ENCODE results near the gene SEMA4F. TPM values are rescaled to one million over a fixed set of nuclear protein-coding genes. Genes with fewer than 3 reads are reported as not detected.

SEMA4F gene
- total RNA-seq, 4 donors from 2014 or later = 6.7 to 22.3 (median 11.2) TPM

GRCh38 chr2:74632209-74632938 lies 21.7 kb upstream of the SEMA4F start:
- no peak overlapping the region for H3K27ac ChIP-seq
- 77 to 85% methylated on average over 3 of the region's 3 CpGs for WGBS, 2 donors

GRCh38 chr2:74632939-74633312 lies 21.1 kb upstream of the SEMA4F start:
- no peak for TF ChIP-seq POLR2A (IDR thresholded peaks at IDR 0.05)
- TF ChIP-seq CTCF (IDR thresholded peaks at IDR 0.05) = no peak
- TF ChIP-seq EP300 (IDR thresholded peaks at IDR 0.05) = no peak

More at GRCh38 chr2:74632209-74632938, 21.7 kb upstream of the SEMA4F start:
- Histone ChIP-seq H3K9me3 (no peaks in the 10 kb centered on the region), H3K36me3 (no peaks in the 10 kb centered on the region), H3K4me3 (no peak overlapping the region), H3K4me1 (no peaks in the 10 kb centered on the region), H3K27me3 (no peaks in the 10 kb centered on the region)
- no peak for DNase-seq (ENCODE audit: low spot score in 2 of 2)
- TF ChIP-seq EP300 (IDR thresholded peaks at IDR 0.05) = no peak

GRCh38 chr2:74639550-74639949 lies 14.5 kb upstream of the SEMA4F start:
- H3K4me3 ChIP-seq = no peak overlapping the region
- TF ChIP-seq CTCF (IDR thresholded peaks at IDR 0.05) = no peak
- TF ChIP-seq POLR2A (IDR thresholded peaks at IDR 0.05) = no peak
- no peak for TF ChIP-seq EP300 (IDR thresholded peaks at IDR 0.05)
- no peak for DNase-seq (ENCODE audit: low spot score in 2 of 2)
- H3K27ac ChIP-seq = no peak overlapping the region
- peaks cover 0 to 14% of the 10 kb centered on the region in 2 donors for H3K27me3 ChIP-seq
- no peaks in the 10 kb centered on the region for H3K9me3 ChIP-seq
- H3K4me1 ChIP-seq = no peaks in the 10 kb centered on the region
- no peaks in the 10 kb centered on the region for H3K36me3 ChIP-seq
- WGBS, 2 donors = 88 to 92% methylated on average over 2 of the region's 2 CpGs

More at GRCh38 chr2:74632939-74633312, 21.1 kb upstream of the SEMA4F start:
- Histone ChIP-seq H3K4me1 (no peaks in the 10 kb centered on the region), H3K36me3 (no peaks in the 10 kb centered on the region), H3K27ac (no peak overlapping the region), H3K9me3 (no peaks in the 10 kb centered on the region), H3K27me3 (no peaks in the 10 kb centered on the region), H3K4me3 (no peak overlapping the region)
- no peak for DNase-seq (ENCODE audit: low spot score in 2 of 2)

GRCh38 chr2:74645344-74645743 lies 8.7 kb upstream of the SEMA4F start:
- Histone ChIP-seq H3K4me1 (peaks cover 0 to 3% (median 0%) of the 10 kb centered on the region in 4 donors), H3K9me3 (no peaks in the 10 kb centered on the region), H3K36me3 (no peaks in the 10 kb centered on the region), H3K4me3 (no peak overlapping the region), H3K27me3 (peaks cover 0 to 42% of the 10 kb centered on the region in 2 donors), H3K27ac (no peak overlapping the region)
- TF ChIP-seq CTCF (IDR thresholded peaks at IDR 0.05) (no peak), EP300 (IDR thresholded peaks at IDR 0.05) (no peak), POLR2A (IDR thresholded peaks at IDR 0.05) (no peak)
- WGBS, 2 donors = 74 to 76% methylated on average over 4 of the region's 4 CpGs
- no peak for DNase-seq (ENCODE audit: low spot score in 2 of 2)

- no peak for DNase-seq (ENCODE audit: low spot score in 2 of 2)
- no peak overlapping the region for H3K27ac ChIP-seq
- H3K4me1 ChIP-seq = peaks cover 0 to 3% (median 0%) of the 10 kb centered on the region in 4 donors
- 60 to 65% methylated on average over 2 of the region's 2 CpGs for WGBS, 2 donors
- H3K27me3 ChIP-seq = peaks cover 0 to 39% of the 10 kb centered on the region in 2 donors
- H3K9me3 ChIP-seq = no peaks in the 10 kb centered on the region
- no peak for TF ChIP-seq POLR2A (IDR thresholded peaks at IDR 0.05)
- H3K4me3 ChIP-seq = no peak overlapping the region
- H3K36me3 ChIP-seq = no peaks in the 10 kb centered on the region
Observed at GRCh38 chr2:74646201-74646600, 7.8 kb upstream of the SEMA4F start.

GRCh38 chr2:74646834-74647482 lies 7.1 kb upstream of the SEMA4F start:
- WGBS, 2 donors = 83 to 85% methylated on average over 13 of the region's 13 CpGs
- Histone ChIP-seq H3K9me3 (no peaks in the 10 kb centered on the region), H3K27ac (no peak overlapping the region), H3K4me1 (peaks cover 0 to 3% (median 0%) of the 10 kb centered on the region in 4 donors), H3K27me3 (peaks cover 0 to 38% of the 10 kb centered on the region in 2 donors), H3K4me3 (no peak overlapping the region), H3K36me3 (no peaks in the 10 kb centered on the region)
- TF ChIP-seq POLR2A (IDR thresholded peaks at IDR 0.05) = no peak
- TF ChIP-seq EP300 (IDR thresholded peaks at IDR 0.05) = no peak
- TF ChIP-seq CTCF (IDR thresholded peaks at IDR 0.05) = no peak
- no peak for DNase-seq (ENCODE audit: low spot score in 2 of 2)
